HL-60 (cell line): Measurements from ENCODE around the gene ADM2.

ENCODE experiments used
- DNase-seq, 2 experiments: peaks; one replicate each; pipeline ENCODE4 v3.0.0-alpha.2; 2010 to 2020; ENCODE audit warnings: low read depth in 1 of 2, low spot score in 1 of 2
- H3K27ac ChIP-seq: fragments of 250-450 bp; sonication (Bioruptor Pico); replicated peaks from 2 replicates; pipeline ENCODE4 v1.5.1; 2020; ENCODE audit warnings: mild to moderate bottlenecking, moderate library complexity
- H3K27me3 ChIP-seq: fragments of 250-450 bp; sonication (Bioruptor Pico); 2 replicates; pipeline ENCODE4 v1.5.1; 2021; ENCODE audit warnings: mild to moderate bottlenecking, moderate library complexity; ENCODE audit not compliant: insufficient read depth, poor library complexity, severe bottlenecking
- H3K4me3 ChIP-seq: replicated peaks from 2 replicates; pipeline ENCODE4 v1.5.1; 2011; ENCODE audit warnings: mild to moderate bottlenecking, control low read depth, low read length; ENCODE audit not compliant: insufficient read depth
- CTCF ChIP-seq: IDR thresholded peaks from one replicate; pipeline ENCODE4 v1.5.1; 2011; ENCODE audit warnings: low read length, control low read depth, inconsistent platforms; ENCODE audit not compliant: insufficient read depth
- GABPA ChIP-seq: IDR thresholded peaks from 2 replicates; pipeline ENCODE4 v1.6.1; 2012; ENCODE audit warnings: low read depth
- POLR2AphosphoS5 ChIP-seq: IDR thresholded peaks from 2 replicates; pipeline ENCODE4 v1.6.1; 2012; ENCODE audit warnings: low read depth
- SPI1 ChIP-seq: IDR thresholded peaks from 2 replicates; pipeline ENCODE4 v1.6.1; 2012; ENCODE audit warnings: low read depth, mild to moderate bottlenecking, borderline replicate concordance
- TF ChIP-seq, protein P1 (sequence below): IDR thresholded peaks from 2 replicates; pipeline ENCODE4 v1.6.1; 2012; ENCODE audit warnings: low read depth; ENCODE audit not compliant: insufficient replicate concordance

Gene ADM2

GRCh38 chr22:50459496-50460140, 21.7 kb upstream of the ADM2 start:
- Histone ChIP-seq H3K27me3 (no peaks in the 10 kb centered on the region), H3K27ac (no peak overlapping the region), H3K4me3 (no peak overlapping the region)
- DNase-seq, result no peak
- TF ChIP-seq, protein P1, sequence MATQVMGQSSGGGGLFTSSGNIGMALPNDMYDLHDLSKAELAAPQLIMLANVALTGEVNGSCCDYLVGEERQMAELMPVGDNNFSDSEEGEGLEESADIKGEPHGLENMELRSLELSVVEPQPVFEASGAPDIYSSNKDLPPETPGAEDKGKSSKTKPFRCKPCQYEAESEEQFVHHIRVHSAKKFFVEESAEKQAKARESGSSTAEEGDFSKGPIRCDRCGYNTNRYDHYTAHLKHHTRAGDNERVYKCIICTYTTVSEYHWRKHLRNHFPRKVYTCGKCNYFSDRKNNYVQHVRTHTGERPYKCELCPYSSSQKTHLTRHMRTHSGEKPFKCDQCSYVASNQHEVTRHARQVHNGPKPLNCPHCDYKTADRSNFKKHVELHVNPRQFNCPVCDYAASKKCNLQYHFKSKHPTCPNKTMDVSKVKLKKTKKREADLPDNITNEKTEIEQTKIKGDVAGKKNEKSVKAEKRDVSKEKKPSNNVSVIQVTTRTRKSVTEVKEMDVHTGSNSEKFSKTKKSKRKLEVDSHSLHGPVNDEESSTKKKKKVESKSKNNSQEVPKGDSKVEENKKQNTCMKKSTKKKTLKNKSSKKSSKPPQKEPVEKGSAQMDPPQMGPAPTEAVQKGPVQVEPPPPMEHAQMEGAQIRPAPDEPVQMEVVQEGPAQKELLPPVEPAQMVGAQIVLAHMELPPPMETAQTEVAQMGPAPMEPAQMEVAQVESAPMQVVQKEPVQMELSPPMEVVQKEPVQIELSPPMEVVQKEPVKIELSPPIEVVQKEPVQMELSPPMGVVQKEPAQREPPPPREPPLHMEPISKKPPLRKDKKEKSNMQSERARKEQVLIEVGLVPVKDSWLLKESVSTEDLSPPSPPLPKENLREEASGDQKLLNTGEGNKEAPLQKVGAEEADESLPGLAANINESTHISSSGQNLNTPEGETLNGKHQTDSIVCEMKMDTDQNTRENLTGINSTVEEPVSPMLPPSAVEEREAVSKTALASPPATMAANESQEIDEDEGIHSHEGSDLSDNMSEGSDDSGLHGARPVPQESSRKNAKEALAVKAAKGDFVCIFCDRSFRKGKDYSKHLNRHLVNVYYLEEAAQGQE, result no peak
- TF ChIP-seq SPI1 (no peak), POLR2AphosphoS5 (no peak), GABPA (no peak), CTCF (no peak)

DNA sequence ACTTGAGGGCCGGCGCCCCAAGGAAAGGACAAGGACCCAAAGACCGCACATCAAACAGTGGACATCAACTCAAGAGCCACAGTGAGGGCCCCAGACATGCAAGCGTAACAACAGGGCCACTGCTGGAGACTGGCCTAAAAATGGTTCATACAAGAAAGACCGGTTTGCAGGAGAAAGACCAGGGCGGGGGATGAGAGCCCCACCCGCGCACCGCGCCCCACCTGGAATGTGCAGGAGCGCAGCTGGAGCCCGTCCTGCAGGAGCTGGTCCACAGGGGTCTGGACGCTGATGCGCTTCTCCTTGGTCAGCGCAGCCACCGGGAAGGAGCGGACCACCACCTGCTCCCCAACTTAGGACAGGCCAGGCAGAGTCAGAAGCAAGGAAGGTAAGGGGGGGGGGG, 20.4 kb upstream of the ADM2 start:
- no peak for DNase-seq
- H3K4me3 ChIP-seq, result no peak overlapping the region
- TF ChIP-seq GABPA, result no peak
- no peak for TF ChIP-seq CTCF
- TF ChIP-seq, protein P1, result no peak
- TF ChIP-seq SPI1, result no peak
- no peak for TF ChIP-seq POLR2AphosphoS5

DNA sequence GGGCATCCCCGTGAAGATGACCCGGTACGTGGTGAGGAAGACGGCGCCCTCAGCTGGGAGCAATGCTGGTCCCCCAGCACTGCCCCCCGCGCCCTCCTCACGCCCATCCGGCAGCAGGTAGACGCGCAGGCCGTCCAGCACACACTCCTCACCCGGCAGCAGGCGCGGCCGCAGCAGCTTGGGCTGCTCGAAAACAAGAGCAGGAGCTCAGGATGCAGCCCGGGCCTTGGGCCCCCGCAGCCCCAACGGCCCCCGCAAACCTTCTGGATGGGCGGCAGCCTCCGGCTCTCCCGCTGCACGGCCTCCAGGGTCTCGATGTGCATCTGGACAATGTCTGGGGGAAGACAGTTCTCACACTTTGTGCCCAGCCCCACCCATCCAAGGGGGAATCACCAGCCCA, 19.8 kb upstream of the ADM2 start:
- TF ChIP-seq POLR2AphosphoS5 (no peak), SPI1 (no peak), GABPA (no peak), CTCF (no peak)
- TF ChIP-seq, protein P1, result no peak
- no peaks in the 10 kb centered on the region for H3K27me3 ChIP-seq
- no peak for DNase-seq
- no peak overlapping the region for H3K4me3 ChIP-seq
- no peak overlapping the region for H3K27ac ChIP-seq

More for the DNA sequence above, 20.4 kb upstream of the ADM2 start:
- no peak overlapping the region for H3K27ac ChIP-seq
- H3K27me3 ChIP-seq, result no peaks in the 10 kb centered on the region
